K562 (cell line): ENCODE results near the gene TUT1. TPM values are rescaled to one million over a fixed set of nuclear protein-coding genes. Genes with fewer than 3 reads are reported as not detected.

Experiments
- DPF2 ChIP-seq: fragments of 450-650 bp; IDR thresholded peaks from 2 replicates; pipeline ENCODE4 v1.6.1; 2016
- GABPB1 ChIP-seq: sonication (generic); formaldehyde crosslinking; IDR thresholded peaks from 2 replicates; pipeline ENCODE4 v1.8.0; 2022; ENCODE audit warnings: mild to moderate bottlenecking, missing genetic modification reagents
- IRF2 ChIP-seq: sonication (generic); formaldehyde crosslinking; IDR thresholded peaks from 2 replicates; pipeline ENCODE4 v1.8.1; 2022; ENCODE audit warnings: mild to moderate bottlenecking, missing genetic modification reagents
- KLF13 ChIP-seq: fragments of 450-650 bp; IDR thresholded peaks from 2 replicates; pipeline ENCODE4 v1.6.1; 2016; ENCODE audit warnings: missing genetic modification characterization, low read depth, mild to moderate bottlenecking, missing compliant biosample characterization, moderate library complexity, borderline replicate concordance
- MAZ ChIP-seq, 2 experiments: fragments of 450-650 bp in 1 of 2; sonication (generic) in 1 of 2; formaldehyde crosslinking; IDR thresholded peaks in 1 of 2; conservative IDR thresholded peaks in 1 of 2; 2 replicates each; pipeline versions ENCODE4 v1.4.0 to v1.5.0; 2020; ENCODE audit warnings: mild to moderate bottlenecking in 1 of 2, missing genetic modification reagents in 1 of 2
- POLR2AphosphoS5 ChIP-seq: IDR thresholded peaks from 2 replicates; pipeline ENCODE4 v1.6.1; 2011; ENCODE audit warnings: mild to moderate bottlenecking, low read depth, low read length, moderate library complexity; ENCODE audit not compliant: control insufficient read depth, insufficient read depth
- RCOR1 ChIP-seq, 2 experiments: IDR thresholded peaks; 2 replicates each; pipeline ENCODE4 v1.6.1; 2012; ENCODE audit warnings: low read depth in 2 of 2, low read length in 2 of 2, borderline replicate concordance in 1 of 2, improper control_type of control experiment in 1 of 2
- RFX1 ChIP-seq: fragments of 450-650 bp; IDR thresholded peaks from 2 replicates; pipeline ENCODE4 v1.6.1; 2016; ENCODE audit warnings: mild to moderate bottlenecking, moderate library complexity
- ZNF121 ChIP-seq: sonication (generic); formaldehyde crosslinking; conservative IDR thresholded peaks from 2 replicates; pipeline ENCODE4 v1.8.0; 2022; ENCODE audit warnings: missing genetic modification reagents
- polyA plus RNA-seq, 8 experiments: library from polyadenylated mRNA; depleted of rRNA in 4 of 8; stranded (reverse) in 5 of 8; unstranded in 3 of 8; fragments of >200 nt; fragmentation: Nextera tagmentation in 2 of 8; fragmentation: Illumina TruSeq in 1 of 8; extraction: Ambion mirVana in 2 of 8; extraction: Trizol in 1 of 8; gene quantifications; 2 replicates each; pipeline versions ENCODE4 v1.2.1 to v1.2.3, GENCODE V29; 2011 to 2014; ENCODE audit warnings: inconsistent platforms in 1 of 8, missing spikeins in 1 of 8
- total RNA-seq, 7 experiments: library from RNA; depleted of rRNA in 6 of 7; stranded (reverse); fragments of >200 nt in 6 of 7; fragmentation: Illumina TruSeq in 2 of 7; extraction: Trizol in 2 of 7; gene quantifications; 2 replicates each; pipeline versions ENCODE4 v1.2.1 to v1.2.3, GENCODE V29; 2011 to 2021; ENCODE audit warnings: low replicate concordance in 1 of 7
- TF ChIP-seq, protein P1 (sequence below): fragments of 250-450 bp; sonication (Bioruptor Pico); IDR thresholded peaks from 2 replicates; pipeline ENCODE4 v1.5.0; 2022; ENCODE audit warnings: mild to moderate bottlenecking
- TF ChIP-seq, protein P2 (sequence below): sonication (generic); formaldehyde crosslinking; IDR thresholded peaks from 2 replicates; pipeline ENCODE4 v1.8.0; 2022; ENCODE audit warnings: mild to moderate bottlenecking, missing genetic modification reagents, borderline replicate concordance

The TUT1 gene
- total and polyA plus RNA-seq, 9 of the 15 experiments (the other 6 are each of a cell fraction or from before 2014, with no cell fraction given): 0.66 to 44.3 (median 15.7) TPM

DNA sequence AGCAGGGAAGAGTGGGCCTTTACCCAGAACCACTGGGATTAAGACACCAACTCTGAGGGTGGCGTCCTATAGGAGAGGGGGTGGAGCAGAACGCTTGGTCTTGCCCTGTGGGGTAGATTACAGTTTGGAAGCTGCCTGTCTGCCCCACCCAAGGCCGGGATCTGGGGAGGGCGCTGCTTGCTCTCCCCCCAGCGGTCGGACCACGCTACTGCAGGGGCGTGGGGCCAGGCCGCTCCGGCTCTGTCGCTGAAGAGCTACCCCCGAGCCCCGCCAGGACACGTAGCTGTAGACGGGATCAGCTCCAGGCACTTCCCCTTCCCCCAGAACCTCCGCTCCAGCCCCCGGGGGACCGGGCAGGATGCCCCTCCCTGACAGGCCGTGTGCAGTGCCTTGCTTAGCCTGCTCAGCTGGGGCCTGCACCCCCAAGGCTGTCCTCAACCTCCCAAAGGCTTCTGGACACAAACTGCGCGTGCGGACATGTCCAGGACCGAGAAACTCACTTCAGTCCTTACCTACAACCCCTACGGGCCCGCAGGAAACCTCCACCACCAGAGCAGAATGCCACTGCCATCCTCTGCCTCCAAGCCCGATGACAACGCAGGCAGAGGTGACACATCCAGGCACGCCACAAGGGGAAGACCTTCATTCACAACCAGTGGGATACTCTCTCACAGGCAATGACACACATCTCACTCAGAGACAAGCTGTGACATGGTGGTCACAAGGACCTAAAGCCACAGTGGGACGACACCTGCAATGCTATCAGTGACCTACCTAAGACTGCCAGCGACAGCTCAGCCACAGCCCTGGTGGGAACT, 48.4 kb downstream of the TUT1 start (continued):
- TF ChIP-seq KLF13 (tag) (0 out of 2 replicates have a peak, but pooled peaks have one; percentile 57), IRF2 (CRISPR knock-in tag) (no peak), RCOR1 (IDR thresholded peaks at IDR 0.05; ENCODE audit: borderline replicate concordance in 1 of 2, low read depth in 2 of 2, low read length in 2 of 2) (peak in 1 of 2 experiments; percentile 76; a peak in 2 of 4 replicates), POLR2AphosphoS5 (no peak), DPF2 (0 out of 2 replicates have a peak, but pooled peaks have one; percentile 9), ZNF121 (CRISPR knock-in tag) (no peak), GABPB1 (peak; percentile 47; the same call in 1 of the 2 replicates), MAZ (CRISPR knock-in tag; conservative IDR thresholded peaks at IDR 0.05 in 1 of 2, IDR thresholded peaks at IDR 0.05 in 1 of 2) (peak; percentile 83 to 95), RFX1 (no peak)
- TF ChIP-seq, protein P1, sequence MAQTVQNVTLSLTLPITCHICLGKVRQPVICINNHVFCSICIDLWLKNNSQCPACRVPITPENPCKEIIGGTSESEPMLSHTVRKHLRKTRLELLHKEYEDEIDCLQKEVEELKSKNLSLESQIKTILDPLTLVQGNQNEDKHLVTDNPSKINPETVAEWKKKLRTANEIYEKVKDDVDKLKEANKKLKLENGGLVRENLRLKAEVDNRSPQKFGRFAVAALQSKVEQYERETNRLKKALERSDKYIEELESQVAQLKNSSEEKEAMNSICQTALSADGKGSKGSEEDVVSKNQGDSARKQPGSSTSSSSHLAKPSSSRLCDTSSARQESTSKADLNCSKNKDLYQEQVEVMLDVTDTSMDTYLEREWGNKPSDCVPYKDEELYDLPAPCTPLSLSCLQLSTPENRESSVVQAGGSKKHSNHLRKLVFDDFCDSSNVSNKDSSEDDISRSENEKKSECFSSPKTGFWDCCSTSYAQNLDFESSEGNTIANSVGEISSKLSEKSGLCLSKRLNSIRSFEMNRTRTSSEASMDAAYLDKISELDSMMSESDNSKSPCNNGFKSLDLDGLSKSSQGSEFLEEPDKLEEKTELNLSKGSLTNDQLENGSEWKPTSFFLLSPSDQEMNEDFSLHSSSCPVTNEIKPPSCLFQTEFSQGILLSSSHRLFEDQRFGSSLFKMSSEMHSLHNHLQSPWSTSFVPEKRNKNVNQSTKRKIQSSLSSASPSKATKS (CRISPR knock-in tag): no peak
- TF ChIP-seq, protein P2, sequence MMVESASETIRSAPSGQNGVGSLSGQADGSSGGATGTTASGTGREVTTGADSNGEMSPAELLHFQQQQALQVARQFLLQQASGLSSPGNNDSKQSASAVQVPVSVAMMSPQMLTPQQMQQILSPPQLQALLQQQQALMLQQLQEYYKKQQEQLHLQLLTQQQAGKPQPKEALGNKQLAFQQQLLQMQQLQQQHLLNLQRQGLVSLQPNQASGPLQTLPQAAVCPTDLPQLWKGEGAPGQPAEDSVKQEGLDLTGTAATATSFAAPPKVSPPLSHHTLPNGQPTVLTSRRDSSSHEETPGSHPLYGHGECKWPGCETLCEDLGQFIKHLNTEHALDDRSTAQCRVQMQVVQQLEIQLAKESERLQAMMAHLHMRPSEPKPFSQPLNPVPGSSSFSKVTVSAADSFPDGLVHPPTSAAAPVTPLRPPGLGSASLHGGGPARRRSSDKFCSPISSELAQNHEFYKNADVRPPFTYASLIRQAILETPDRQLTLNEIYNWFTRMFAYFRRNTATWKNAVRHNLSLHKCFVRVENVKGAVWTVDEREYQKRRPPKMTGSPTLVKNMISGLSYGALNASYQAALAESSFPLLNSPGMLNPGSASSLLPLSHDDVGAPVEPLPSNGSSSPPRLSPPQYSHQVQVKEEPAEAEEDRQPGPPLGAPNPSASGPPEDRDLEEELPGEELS (CRISPR knock-in tag): no peak
- TF ChIP-seq, all 486 proteins: peak for 94
